HEK293T (cell line): ENCODE data around the gene SERGEF.

Experiments used
- CTCF ChIA-PET: fragments of 350-600 bp; formaldehyde crosslinking; extraction: SDS; loops from one replicate; lab custom pipeline; 2021; ENCODE audit warnings: antibody characterized with exemption, inconsistent platforms; lab: Yijun Ruan, JAX
- POLR2A ChIA-PET: fragments of 350-600 bp; formaldehyde crosslinking; extraction: SDS; loops from one replicate; lab custom pipeline; 2020; ENCODE audit warnings: antibody characterized with exemption, inconsistent platforms; lab: Yijun Ruan, JAX
- DNase-seq: peaks from one replicate; pipeline ENCODE4 v3.0.0; 2012; ENCODE audit warnings: mixed read lengths; ENCODE audit errors: extremely low spot score
- ARNT ChIP-seq: fragments of 450-650 bp; IDR thresholded peaks from 2 replicates; pipeline ENCODE4 v1.6.1; 2017; ENCODE audit warnings: mild to moderate bottlenecking
- BHLHE40 ChIP-seq: fragments of 450-650 bp; IDR thresholded peaks from 2 replicates; pipeline ENCODE4 v1.6.1; 2016; ENCODE audit warnings: mild to moderate bottlenecking, moderate library complexity, borderline replicate concordance
- CTBP1 ChIP-seq: fragments of 450-650 bp; IDR thresholded peaks from 2 replicates; pipeline ENCODE4 v1.6.1; 2016; ENCODE audit warnings: borderline replicate concordance
- ELF4 ChIP-seq: fragments of 450-650 bp; IDR thresholded peaks from 2 replicates; pipeline ENCODE4 v1.6.1; 2017; ENCODE audit warnings: antibody characterized with exemption
- FOXA1 ChIP-seq: fragments of 450-650 bp; IDR thresholded peaks from 2 replicates; pipeline ENCODE4 v1.6.1; 2016; ENCODE audit warnings: mild to moderate bottlenecking
- FOXK2 ChIP-seq: fragments of 450-650 bp; IDR thresholded peaks from 2 replicates; pipeline ENCODE4 v1.6.1; 2016; ENCODE audit warnings: mild to moderate bottlenecking
- FOXM1 ChIP-seq: fragments of 450-650 bp; IDR thresholded peaks from 2 replicates; pipeline ENCODE4 v1.6.1; 2017; ENCODE audit warnings: mild to moderate bottlenecking, borderline replicate concordance
- HDGF ChIP-seq: fragments of 450-650 bp; IDR thresholded peaks from 2 replicates; pipeline ENCODE4 v1.6.1; 2017; ENCODE audit warnings: antibody characterized with exemption, borderline replicate concordance
- L3MBTL2 ChIP-seq: fragments of 450-650 bp; conservative IDR thresholded peaks from 2 replicates; pipeline ENCODE4 v1.6.1; 2016; ENCODE audit warnings: mild to moderate bottlenecking
- LEF1 ChIP-seq: fragments of 450-650 bp; IDR thresholded peaks from 2 replicates; pipeline ENCODE4 v1.6.1; 2017; ENCODE audit warnings: mild to moderate bottlenecking, borderline replicate concordance
- NFRKB ChIP-seq: fragments of 450-650 bp; IDR thresholded peaks from 2 replicates; pipeline ENCODE4 v1.6.1; 2016; ENCODE audit warnings: mild to moderate bottlenecking, moderate library complexity
- SP1 ChIP-seq: fragments of 450-650 bp; IDR thresholded peaks from 2 replicates; pipeline ENCODE4 v1.6.1; 2017
- SUZ12 ChIP-seq: fragments of 450-650 bp; IDR thresholded peaks from 2 replicates; pipeline ENCODE4 v1.6.1; 2016; ENCODE audit warnings: mild to moderate bottlenecking
- TARDBP ChIP-seq: fragments of 450-650 bp; IDR thresholded peaks from 2 replicates; pipeline ENCODE4 v1.6.1; 2016
- ZNF384 ChIP-seq: fragments of 450-650 bp; IDR thresholded peaks from 2 replicates; pipeline ENCODE4 v1.6.1; 2016
- TF ChIP-seq, protein P1 (sequence below): fragments of 450-650 bp; IDR thresholded peaks from 2 replicates; pipeline ENCODE4 v1.6.1; 2016

The SERGEF gene

GRCh38 chr11:17768547-17768946 is 244.3 kb downstream of the SERGEF start:
- TF ChIP-seq ARNT (no peak), SP1 (no peak)

GRCh38 chr11:17767914-17768313 is 244.9 kb downstream of the SERGEF start:
- no peak for DNase-seq
- TF ChIP-seq L3MBTL2, result no peak
- no peak for TF ChIP-seq ELF4
- no peak for TF ChIP-seq HDGF
- no peak for TF ChIP-seq ARNT
- no peak for TF ChIP-seq CTBP1
- TF ChIP-seq, protein P1, sequence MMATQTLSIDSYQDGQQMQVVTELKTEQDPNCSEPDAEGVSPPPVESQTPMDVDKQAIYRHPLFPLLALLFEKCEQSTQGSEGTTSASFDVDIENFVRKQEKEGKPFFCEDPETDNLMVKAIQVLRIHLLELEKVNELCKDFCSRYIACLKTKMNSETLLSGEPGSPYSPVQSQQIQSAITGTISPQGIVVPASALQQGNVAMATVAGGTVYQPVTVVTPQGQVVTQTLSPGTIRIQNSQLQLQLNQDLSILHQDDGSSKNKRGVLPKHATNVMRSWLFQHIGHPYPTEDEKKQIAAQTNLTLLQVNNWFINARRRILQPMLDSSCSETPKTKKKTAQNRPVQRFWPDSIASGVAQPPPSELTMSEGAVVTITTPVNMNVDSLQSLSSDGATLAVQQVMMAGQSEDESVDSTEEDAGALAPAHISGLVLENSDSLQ, result no peak
- no peak for TF ChIP-seq FOXK2
- no peak for TF ChIP-seq SP1
- POLR2A ChIA-PET, result no interaction called here
- CTCF ChIA-PET, result interaction anchor here (0.6 kb wide), 2 partner anchors 97 to 413 kb away, joined by 3 read pairs; no protein-coding TSS in a partner anchor

More at GRCh38 chr11:17768547-17768946, 244.3 kb downstream of the SERGEF start:
- ChIA-PET POLR2A (no interaction called here), CTCF (interaction anchor here (0.6 to 0.9 kb wide), 2 partner anchors 56 to 414 kb away, joined by 3 read pairs; no protein-coding TSS in a partner anchor)
- no peak for DNase-seq

DNA sequence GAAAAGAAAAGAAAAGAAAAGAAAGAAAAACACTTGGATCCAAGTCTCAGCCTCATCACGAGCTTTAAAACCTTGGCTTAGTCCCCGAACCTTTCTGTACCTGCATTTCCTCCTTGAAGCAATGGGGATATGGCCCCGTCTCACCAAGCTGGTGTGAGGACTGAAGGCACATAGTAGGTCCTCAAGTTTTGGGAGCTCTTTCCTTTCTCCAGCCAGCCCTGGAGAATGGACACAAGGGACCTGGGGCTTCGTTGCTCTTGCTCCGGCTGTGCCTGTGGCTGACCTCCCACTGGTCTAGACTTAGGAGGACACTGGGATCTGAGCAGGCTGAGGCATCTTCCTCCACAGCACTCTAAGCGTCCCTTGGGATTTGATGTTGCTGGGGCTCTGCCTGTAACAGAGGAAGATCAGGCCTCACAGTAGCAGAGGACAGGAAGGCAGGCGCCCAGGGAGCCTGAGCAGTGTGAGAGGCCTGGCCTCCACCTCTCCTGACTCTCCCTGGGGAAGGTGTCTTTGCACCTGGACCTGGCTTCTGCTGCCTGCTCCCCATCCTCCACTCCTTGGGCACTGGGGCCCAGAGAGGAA is 245.5 kb downstream of the SERGEF start:
- DNase-seq, result no peak
- TF ChIP-seq, protein P1, result no peak
- TF ChIP-seq LEF1 (no peak), SUZ12 (no peak), FOXM1 (no peak), BHLHE40 (no peak), HDGF (no peak)
- ChIA-PET CTCF (interaction anchor here (0.6 to 1.0 kb wide), 4 partner anchors 10 to 98 kb away, joined by 3 to 5 read pairs (median 3); no protein-coding TSS in a partner anchor), POLR2A (interaction anchor here (0.8 kb wide), 1 partner anchor 31 kb away, joined by 3 read pairs; no protein-coding TSS in a partner anchor)

DNA sequence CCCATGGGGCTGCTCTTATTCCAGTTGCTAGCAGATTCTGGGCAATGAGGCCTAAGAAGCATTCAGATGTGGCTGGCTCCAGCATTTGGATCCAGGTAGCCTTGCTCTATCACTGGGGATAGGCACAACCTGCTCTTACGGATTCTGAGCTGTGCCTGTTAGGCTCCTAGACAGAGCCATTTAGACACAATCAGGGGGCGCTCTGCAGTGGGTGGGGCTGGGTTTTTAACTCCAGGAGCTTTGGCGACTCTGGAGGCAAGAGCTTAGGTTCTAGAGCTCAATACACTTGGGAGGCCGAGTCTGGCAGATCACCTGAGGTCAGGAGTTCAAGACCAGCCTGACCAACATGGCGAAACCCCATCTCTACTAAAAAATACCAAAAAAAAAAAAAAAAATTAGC is 246.3 kb downstream of the SERGEF start:
- TF ChIP-seq SUZ12, result no peak
- no peak for TF ChIP-seq CTBP1
- CTCF ChIA-PET, result interaction anchor here (0.6 to 1.0 kb wide), 4 partner anchors 10 to 88 kb away, joined by 3 to 5 read pairs (median 3); no protein-coding TSS in a partner anchor
- no peak for DNase-seq
- POLR2A ChIA-PET, result interaction anchor here (0.8 kb wide), 1 partner anchor 30 kb away, joined by 3 read pairs; no protein-coding TSS in a partner anchor

DNA sequence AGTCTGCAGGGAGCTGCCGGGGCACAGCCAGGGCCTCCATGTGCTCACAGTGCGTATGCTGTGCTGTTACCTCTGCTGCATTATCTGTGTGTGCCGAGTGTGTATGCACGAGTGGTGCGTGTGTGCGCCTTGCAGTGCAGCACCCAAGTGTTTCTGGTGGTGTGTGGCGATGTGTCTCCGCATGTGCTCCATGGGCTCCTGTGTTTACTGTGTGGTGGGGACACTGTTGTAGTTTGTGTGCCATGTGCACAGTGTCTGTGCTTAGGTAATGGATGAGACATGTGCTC is 246.8 kb downstream of the SERGEF start:
- DNase-seq, result no peak
- CTCF ChIA-PET, result no interaction called here
- no peak for TF ChIP-seq SUZ12
- POLR2A ChIA-PET, result no interaction called here

DNA sequence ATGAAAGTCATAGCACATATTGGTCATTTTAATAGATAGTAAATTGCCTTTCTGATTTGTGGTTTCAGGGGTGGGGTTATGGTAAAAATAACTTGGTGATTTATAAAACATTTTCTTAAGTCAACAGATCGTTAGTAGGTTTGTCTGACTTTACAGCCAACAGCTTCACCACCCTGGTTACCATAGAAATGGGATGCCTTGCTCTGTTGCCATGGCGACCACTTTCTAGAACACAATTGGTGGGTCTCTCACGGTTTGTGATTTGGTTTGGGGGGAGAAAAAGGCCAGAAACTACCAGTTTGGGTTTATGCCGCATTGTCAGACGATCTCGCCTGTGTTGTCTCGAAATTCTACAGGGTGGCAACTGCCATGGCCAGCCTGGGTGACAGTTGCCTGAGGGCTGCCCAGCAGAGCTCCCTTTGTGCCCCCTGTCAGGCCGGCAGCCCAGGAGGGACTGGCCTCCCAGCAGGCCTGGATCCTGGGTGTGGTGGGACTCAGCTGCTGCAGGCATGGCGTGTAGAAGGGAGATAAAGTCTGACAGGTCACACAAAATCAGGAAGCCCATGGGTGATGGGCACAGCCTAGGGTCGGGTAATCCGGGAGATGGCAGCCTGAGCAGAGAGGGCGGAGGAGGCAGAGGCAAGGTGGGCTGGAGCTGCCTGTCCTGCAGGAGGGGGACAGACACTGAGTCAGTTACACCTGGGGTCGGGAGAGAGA is 247.3 kb downstream of the SERGEF start:
- no peak for TF ChIP-seq ZNF384
- TF ChIP-seq TARDBP, result no peak
- no peak for TF ChIP-seq FOXK2
- no peak for TF ChIP-seq NFRKB
- TF ChIP-seq BHLHE40, result no peak
- TF ChIP-seq ARNT, result no peak
- TF ChIP-seq L3MBTL2, result no peak
- CTCF ChIA-PET, result no interaction called here
- POLR2A ChIA-PET, result no interaction called here
- no peak for DNase-seq

GRCh38 chr11:17764446-17765218 is 248.2 kb downstream of the SERGEF start:
- CTCF ChIA-PET, result no interaction called here

More at GRCh38 chr11:17764446-17765218, 248.2 kb downstream of the SERGEF start:
- no peak for DNase-seq
- POLR2A ChIA-PET, result no interaction called here
- TF ChIP-seq ZNF384 (no peak), LEF1 (no peak), TARDBP (no peak), FOXK2 (no peak), HDGF (no peak), CTBP1 (no peak), ELF4 (no peak), NFRKB (no peak), BHLHE40 (no peak), SUZ12 (no peak), SP1 (no peak), FOXA1 (no peak), L3MBTL2 (no peak), ARNT (no peak), FOXM1 (no peak)
- TF ChIP-seq, protein P1, result no peak
